G401.6 (cell line): ENCODE measurements around the gene HACE1.
"Not testable (repeated sequence)": the region's sequence is repeated elsewhere in the genome, so short reads cannot be mapped to it uniquely, and the experiment has no call there.

ENCODE experiments used
- FAIRE-seq: peaks from 2 replicates; lab custom pipeline; 2012; peaks lifted over from hg19 to GRCh38; lab: Jason Lieb, UNC

HACE1 gene, protein sequence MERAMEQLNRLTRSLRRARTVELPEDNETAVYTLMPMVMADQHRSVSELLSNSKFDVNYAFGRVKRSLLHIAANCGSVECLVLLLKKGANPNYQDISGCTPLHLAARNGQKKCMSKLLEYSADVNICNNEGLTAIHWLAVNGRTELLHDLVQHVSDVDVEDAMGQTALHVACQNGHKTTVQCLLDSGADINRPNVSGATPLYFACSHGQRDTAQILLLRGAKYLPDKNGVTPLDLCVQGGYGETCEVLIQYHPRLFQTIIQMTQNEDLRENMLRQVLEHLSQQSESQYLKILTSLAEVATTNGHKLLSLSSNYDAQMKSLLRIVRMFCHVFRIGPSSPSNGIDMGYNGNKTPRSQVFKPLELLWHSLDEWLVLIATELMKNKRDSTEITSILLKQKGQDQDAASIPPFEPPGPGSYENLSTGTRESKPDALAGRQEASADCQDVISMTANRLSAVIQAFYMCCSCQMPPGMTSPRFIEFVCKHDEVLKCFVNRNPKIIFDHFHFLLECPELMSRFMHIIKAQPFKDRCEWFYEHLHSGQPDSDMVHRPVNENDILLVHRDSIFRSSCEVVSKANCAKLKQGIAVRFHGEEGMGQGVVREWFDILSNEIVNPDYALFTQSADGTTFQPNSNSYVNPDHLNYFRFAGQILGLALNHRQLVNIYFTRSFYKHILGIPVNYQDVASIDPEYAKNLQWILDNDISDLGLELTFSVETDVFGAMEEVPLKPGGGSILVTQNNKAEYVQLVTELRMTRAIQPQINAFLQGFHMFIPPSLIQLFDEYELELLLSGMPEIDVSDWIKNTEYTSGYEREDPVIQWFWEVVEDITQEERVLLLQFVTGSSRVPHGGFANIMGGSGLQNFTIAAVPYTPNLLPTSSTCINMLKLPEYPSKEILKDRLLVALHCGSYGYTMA

DNA sequence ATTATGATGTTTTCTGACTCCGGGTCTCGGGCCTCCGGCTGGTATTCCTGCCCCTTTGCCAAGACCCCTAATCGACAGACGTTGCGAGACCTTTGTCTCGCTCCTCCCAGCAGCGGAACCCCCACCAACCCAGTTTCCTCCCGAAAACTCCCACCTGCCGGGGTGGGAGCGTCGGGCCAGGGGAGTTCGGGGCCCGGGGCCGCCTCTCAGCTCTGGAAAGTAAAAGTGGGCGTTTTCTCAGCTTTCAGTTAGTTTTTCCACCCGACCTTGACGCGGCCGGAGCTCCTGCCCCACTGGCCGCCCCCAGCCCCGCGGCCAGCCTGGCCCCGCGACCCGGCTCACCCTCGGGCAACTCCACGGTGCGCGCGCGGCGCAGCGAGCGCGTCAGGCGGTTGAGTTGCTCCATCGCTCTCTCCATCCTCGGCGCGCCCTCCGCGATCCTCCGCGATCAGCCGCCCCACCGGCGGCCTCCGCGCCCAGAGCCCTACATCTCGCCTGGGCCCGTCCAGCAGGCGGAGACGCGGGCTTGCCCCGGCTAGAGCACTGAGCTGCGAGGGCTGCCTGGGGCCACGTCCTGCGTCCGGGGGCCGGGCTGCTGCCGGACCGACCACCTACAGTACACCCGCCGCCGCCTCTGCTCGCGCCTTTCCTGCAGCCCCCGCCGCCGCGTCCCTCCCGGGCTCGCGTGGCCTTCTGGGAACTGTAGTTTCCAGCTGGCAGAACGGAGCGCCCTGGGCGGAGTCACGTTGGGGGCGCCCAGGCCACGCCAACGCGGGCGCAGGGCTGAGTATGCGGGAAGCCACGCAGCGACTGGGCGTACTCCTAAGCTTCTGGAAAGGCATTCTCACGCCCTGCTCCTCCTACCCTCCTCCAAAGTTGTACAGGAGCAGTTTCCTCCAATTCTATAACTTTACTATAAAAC is at the start of gene HACE1:
TSS of gene HACE1 (minus strand) at position 695 of the 922 bp plus-strand sequence. CDS start at position 418, 277 bp downstream.
- FAIRE-seq = peak; percentile 88

DNA sequence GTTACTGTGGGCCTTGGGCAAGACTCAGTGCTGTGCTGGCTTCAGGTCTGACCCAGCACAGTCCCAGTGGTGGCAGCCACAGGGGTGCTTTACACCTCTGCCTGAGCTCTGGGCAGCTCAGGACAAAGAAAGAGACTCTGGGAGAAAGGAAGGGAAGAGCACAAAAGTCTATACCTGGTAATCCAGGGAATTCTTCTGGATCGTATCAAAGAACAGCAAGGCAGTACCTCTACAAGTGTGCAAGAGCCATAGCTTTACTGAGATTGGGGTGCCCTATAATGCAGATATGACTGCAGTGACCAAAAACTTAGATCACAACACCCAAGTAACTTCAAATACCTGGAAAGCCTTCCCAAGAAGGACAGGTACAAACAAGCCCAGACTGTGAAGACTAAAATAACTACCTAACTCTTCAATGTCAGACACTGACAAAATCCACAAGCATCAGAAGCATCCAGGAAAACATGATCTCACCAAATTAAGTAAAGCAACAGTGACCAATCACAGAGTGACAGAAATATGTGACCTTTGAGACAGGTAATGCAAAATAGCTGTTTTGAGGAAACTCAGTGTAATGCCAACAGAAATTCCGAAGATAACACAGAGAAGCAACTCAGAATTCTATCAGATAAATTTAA is 49.3 kb upstream of the HACE1 start:
- no peak for FAIRE-seq

DNA sequence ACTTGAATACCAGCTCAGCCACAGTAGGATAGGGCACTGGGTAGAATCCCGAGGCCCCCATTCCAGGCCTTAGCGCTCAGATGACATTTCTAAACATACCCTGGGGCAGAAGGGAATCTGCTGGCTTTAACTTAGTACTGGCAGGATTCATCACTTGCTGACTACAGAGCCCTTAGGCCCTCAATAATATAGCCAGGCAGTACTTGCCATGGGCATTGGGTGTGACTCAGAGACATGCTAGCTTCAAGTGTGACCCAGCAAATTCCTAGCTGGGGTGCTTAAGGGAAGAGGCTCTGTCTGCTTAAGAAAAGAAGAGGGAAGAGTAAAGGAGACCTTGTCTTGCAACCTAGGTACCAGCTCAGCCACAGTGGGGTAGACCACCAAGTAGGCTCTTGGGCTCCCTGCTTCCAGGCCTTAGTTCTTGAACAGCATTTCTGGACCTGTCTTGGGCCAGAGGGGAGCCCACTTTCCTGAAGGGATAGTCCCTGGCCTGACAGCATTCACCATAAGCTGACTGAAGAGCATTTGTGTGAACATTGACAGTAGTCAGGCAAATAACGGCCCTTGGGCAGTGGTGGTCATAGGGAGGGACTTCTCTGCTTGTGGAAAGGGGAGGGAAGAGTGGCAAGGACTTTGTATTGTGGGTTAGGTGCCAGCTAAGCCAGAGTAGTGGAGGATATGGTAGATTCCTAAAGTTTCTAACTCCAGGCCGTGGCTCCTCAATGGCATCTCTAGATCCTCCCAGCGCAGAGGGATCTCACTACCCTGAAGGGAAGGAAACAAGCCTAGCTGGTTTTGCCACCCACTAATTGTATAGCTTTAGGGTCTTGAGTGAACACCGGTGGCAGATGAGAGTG is 48.5 kb upstream of the HACE1 start:
- FAIRE-seq = no peak

DNA sequence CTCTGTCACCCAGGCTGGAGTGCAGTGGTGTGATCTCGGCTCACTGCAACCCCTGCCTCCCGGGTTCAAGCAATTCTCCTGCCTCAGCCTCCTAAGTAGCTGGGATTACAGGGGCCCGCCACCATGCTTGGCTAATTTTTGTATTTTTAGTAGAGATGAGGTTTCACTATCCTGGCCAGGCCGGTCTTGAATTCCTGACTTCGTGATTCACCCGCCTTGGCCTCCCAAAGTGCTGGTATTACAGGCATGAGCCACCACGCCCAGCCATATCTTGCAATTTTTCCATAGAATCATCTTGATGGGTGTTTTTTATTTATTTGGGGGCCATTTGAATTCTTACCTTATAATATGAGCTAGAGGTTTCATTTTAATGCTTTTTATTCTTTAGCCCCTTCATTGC is 39.2 kb upstream of the HACE1 start:
- FAIRE-seq = not testable (repeated sequence)

DNA sequence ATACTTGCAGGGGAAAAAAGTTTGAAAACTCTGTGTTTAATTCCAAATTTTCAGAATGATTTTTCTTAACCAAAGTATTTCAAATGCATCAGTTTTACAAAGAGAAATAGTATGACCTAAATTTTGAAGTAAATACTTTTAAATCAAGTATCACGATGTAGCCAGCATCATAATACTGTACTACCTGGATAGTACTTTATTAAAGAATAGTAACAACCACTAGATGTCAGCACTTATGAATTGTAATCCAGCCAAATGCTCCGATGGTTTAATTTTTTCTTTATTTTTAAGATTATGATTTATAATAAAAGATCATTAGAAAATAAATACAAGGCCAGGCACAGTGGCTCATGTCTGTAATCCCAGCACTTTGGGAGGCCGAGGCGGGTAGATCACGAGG is 37.2 kb upstream of the HACE1 start:
- FAIRE-seq = peak; percentile 91

DNA sequence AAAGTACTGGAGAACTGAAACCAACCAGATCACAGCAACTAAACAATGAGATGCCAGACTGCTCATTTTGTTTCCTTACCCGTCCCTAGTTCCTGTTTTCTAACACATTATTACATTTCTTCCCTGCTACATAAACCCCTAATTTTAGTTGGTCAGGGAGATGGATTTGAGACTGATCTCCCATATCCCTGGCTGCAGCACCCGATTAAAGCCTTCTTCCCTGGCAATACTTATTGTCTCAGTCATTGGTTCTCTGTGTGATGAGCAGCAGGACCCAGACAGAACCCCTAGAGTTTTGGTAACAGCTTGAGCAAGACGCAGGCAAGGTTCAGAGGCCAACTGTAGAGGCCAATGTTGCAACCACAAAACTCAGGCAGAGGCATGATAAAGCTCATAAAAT is 28.3 kb upstream of the HACE1 start:
- no peak for FAIRE-seq

DNA sequence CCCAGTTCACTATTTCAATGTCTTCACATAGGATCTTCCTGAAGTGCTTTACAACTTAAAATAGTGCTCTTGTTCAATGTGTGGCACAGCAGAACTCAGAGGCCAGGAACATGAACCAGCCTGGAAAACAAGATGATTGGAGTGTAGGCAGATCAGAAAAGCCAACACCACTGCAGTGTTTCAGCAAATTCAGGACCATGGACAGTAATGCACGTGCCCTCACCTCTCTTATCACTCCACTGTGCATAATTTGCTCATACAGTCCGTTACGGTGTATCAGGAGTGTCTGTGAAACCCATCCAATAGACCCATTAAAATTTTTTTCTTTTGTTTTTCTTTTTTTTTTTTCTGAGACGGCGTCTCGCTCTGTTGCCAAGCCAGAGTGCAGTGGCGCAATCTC is 27.6 kb upstream of the HACE1 start:
- no peak for FAIRE-seq

DNA sequence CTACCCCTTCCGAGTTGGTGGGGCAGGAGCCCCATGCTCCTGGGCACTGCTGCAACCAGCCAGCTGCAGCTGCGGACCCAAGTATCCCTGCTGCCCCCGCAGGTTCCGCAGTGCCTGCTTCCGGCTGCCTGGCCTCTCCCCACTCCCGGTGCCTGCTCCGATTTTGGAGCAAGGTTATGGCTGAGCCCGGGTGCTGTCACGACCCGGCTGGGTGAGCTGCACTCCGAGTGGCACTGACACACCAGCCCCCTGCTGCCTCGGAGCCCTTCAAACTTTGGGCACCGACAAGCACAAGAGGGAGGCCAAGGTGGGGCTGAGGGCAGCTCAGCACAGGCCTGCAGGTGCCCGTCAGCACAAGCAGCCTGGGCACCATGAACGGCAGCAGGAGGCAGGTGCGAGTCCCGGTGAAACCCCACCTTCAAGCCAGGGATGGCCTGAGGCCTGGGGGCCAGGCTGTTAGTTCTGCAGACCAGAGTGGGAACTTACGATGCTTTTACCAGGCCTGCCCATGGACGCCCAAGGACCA is 25.9 kb upstream of the HACE1 start:
- no peak for FAIRE-seq

DNA sequence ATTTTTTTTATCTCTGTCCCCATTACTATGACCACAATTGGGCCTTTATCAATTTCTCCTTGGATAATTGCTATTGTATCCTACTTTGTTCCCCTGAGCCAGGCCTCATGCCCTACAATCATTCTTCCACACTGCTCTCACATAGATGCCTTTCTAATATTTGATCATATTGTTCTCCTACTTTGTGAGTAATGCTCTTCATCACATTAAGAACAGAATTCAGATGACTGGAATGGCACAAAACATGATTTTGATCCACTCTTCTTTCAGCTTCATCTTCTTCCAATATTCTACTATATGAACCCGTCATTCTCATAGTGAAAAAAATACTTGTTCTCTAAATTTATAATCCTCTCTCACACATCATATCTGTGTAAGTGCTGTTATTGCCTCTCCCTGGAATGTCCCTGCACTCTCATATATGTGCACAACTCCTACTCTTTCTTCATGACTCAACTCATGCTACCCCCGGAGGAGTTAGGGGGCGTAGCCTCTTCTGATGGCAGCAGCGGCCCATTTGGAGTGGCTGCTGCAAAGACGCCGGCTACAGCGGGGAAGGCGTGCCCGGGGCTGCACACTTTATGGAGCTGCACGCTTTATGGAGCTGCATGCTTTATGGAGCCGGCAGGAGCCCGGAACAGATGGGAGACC is 25.3 kb upstream of the HACE1 start:
- no peak for FAIRE-seq

DNA sequence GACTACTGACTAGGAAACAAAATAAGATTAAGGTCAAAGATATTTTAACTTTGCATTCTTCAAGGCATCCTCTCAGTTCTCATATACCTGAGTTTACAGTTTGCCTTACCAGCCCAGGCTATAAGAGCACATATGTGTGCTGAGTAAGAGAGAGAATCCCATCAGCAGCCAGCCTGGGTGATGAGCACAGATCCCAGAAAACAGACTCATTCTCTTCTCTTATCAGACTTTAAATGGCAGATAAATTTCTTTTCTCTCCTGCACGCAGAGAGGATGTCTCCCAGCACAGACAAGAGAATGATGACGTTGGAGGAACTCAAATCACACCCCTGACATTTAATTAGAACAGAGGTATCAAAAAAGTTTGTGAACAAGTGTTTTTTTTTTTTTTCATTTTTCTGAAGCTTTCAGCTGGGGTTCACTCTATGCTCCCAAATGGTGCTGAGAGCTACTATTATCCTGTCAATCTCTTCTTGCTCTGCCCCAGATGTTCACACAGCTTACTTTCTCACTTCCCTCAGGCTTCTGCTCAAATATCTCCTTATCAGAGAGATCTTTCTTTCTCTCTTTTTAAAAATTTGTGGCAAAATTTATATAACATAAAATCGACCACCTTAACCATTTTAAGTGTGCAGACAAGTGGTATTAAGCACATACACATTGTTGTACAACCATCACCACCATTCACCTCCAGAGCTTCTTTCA is 22.4 kb upstream of the HACE1 start:
- FAIRE-seq = no peak

DNA sequence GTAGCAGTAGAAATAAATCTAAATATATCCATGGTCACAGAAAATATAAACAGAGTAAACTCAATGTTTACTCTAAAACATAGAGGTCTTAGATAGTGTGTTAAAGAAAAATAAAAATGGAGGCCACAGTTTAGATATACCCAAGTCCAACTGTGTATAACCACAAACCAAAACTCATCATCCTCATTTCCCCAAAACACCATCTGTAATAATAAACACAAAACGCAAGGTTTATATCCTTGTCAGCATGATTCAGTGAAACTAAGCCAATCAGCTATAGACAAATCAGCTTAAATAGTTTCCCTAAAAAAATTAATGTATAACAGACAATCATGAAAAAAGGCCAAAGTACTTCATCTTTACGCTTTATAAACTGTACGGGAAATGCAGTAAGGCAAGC is 2.7 kb upstream of the HACE1 start:
- FAIRE-seq = no peak

DNA sequence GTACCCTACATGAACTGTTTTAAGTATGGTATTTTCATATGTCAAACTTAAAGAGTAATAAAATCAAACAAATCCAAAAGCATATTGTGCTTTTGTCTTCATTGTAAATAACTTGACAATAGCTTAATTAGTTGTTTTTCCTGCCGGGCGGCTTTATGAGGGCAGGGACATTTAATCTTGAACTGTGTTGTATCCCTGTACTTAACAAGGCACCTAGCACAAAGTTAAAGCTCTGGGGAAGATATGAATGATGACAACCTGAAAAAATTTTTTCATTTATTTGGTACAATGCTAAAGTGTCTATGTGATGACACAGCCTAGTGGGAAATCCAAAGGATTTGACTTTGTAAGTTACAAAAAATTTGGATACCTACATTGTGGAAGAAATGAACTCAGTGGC is 502 bp upstream of the HACE1 start:
- no peak for FAIRE-seq

DNA sequence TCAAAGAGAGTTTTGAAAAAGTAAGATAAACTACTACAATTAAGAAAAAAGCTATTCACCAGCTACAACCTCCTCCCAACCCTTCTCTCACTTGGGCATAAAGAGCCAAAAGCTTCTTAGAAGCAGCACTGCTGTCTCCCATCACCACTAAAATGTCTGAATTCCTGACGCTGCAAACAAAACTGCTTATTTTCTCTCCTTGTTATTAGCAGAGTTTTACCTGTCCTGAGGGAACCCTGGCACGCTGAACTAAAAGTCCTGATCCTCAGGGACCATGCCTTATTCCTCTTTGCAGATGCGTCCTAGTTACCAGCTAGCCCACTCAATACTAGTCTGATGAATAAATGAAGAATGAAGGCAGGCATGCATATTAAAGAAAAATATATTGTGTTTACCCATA is 1.1 kb downstream of the HACE1 start:
- no peak for FAIRE-seq

DNA sequence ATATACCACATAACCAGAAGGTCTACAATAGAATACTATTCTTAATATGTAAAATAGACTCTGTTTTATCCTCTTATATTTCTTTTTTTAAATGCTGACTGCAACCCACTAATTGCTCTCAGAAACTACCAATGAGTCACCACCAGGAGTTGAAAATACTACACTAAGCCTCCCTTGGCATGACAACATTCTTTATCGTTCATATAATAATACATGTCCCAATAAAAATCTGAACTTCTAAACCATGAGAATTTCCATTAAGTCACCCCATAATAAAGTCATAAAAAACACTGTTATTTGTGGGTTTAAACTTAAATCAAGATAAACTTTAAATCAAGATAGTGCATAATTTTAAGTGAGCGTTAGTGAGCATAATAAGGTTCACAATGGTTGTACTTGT is 4.2 kb downstream of the HACE1 start:
- no peak for FAIRE-seq

DNA sequence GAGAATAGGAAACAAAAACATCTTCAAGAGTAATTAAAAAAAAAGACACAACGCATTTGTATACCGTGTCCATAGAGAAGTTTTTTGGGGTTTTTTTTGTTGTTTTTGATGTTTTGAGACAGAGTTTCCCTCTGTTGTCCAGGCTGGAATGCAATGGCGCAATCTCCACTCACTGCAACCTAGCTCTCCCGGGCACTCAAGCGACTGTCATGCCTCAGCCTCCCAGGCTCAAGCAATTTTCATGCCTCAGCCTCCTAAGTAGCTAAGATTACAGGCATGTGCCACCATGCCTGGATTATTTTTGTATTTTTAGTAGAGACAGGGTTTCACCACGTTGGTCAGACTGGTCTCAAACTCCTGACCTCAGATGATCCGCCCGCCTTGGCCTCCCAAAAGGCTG is 12.0 kb downstream of the HACE1 start:
- not testable (repeated sequence) for FAIRE-seq

DNA sequence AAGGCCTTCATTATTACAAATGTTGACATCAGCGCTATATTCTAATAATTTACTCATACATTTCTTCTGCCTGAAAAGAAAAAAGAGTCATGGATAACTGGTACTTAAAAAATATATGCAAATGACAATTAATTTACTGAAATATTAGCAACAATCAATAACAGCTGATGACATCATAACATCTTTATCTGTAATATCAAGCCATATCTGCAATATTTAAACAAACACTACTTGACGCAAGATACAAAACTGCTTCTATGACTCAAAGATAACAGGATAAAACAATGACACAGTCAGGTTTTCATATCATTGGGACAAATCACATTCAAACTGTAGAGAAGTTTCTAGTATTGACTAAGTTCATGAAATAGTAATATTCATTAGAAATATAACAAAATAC is 16.5 kb downstream of the HACE1 start:
- no peak for FAIRE-seq

DNA sequence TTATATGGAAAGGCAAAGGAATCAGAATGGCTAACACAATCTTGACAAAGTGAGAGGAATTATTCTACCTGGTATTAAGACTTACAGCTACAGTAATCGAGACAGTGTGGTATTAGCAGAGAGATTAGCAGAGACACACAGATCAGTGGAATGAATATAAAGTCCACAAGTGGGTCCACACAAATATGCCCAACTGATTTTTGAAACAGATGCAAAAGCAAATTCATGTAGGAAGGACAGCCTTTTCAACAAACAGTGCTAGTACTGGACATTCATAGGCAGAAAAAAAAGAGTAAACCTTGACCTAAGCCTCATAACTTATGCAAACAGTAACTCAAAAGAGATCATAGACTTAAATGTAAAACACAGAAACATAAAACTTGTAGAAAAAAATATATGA is 22.6 kb downstream of the HACE1 start:
- no peak for FAIRE-seq

DNA sequence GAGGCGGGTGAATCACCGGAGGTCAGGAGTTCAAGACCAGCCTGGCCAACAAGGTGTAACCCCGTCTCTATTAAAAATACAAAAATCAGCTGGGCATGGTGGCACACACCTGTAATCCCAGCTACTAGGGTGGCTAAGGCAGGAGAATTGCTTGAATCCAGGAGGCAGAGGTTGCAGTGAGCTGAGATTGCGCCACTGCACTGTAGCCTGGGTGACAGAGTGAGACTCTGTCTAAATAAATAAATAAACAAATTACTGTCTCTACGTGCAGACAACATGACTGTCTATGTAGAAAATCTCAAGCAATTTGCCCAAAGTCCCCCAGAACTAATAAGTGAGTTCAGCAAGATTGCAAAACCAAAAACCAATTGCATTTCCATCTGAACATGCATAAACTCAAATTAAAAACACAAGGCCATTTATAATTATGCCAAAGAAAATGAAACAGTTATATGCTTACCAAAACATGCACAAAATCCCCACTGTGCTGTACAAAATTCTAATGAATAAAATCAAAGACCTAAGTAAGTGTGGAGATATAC is 23.2 kb downstream of the HACE1 start:
- not testable (repeated sequence) for FAIRE-seq

DNA sequence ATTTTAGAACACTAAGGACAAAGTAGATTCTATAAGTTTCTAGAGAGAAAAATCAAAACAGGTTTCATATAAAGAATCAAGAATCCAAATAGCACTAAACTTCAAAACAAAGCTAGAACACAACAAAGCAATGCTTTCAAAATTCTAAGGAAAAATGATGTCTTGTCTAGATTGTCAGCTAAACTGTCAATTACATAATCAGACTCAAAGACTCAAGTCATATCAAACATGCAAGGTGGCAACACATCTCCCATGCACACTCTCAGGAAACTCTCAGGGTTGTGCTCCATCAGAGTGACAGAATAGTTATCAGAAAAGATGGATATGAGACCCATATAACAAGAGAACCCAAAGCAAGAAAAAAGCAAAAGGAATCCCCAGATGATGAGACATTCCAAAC is 23.9 kb downstream of the HACE1 start:
- FAIRE-seq = no peak
